Naive B cell (primary cell): ENCODE data around the gene SOCS6. TPM values are rescaled to one million over a fixed set of nuclear protein-coding genes. Genes with fewer than 3 reads are reported as not detected.
A peak's percentile ranks its signal among the peaks of the same experiment; 100 is the strongest.

ENCODE experiments used
- ATAC-seq, 2 donors: fragments of 150-1000 bp; cut with Tn5 transposase; 2 replicates each; pipeline ENCODE4 v1.10.0; 2021; ENCODE audit warnings: low read depth in 2 of 2, mild to moderate bottlenecking in 2 of 2, moderate library complexity in 2 of 2
- DNase-seq: peaks from one replicate; pipeline ENCODE4 v3.0.0; 2022
- H3K27ac Mint-ChIP-seq, 6 donors: one replicate each; pipeline ENCODE4 v1.8.0; 2020 to 2022; ENCODE audit warnings: mild to moderate bottlenecking in 6 of 6, mixed read lengths in 6 of 6, moderate library complexity in 5 of 6, inconsistent platforms in 2 of 6
- H3K27me3 Mint-ChIP-seq, 3 donors: one replicate each; pipeline ENCODE4 v1.8.0; 2021 to 2022; ENCODE audit warnings: mixed read lengths in 3 of 3, mild to moderate bottlenecking in 1 of 3
- H3K36me3 Mint-ChIP-seq, 2 donors: one replicate each; pipeline ENCODE4 v1.8.0; 2020 to 2022; ENCODE audit warnings: mixed read lengths in 2 of 2, inconsistent platforms in 1 of 2, mild to moderate bottlenecking in 1 of 2
- H3K4me1 Mint-ChIP-seq, 3 donors: one replicate each; pipeline ENCODE4 v1.8.0; 2020 to 2022; ENCODE audit warnings: mixed read lengths in 3 of 3, inconsistent platforms in 1 of 3, mild to moderate bottlenecking in 1 of 3, moderate library complexity in 1 of 3
- H3K4me3 Mint-ChIP-seq, 8 donors: one replicate each; pipeline ENCODE4 v1.8.0; 2020 to 2022; ENCODE audit warnings: mild to moderate bottlenecking in 8 of 8, mixed read lengths in 8 of 8, moderate library complexity in 8 of 8, inconsistent platforms in 2 of 8
- H3K9me3 Mint-ChIP-seq, 7 donors: one replicate each; pipeline ENCODE4 v1.8.0; 2020 to 2022; ENCODE audit warnings: mixed read lengths in 7 of 7, mild to moderate bottlenecking in 5 of 7, inconsistent platforms in 2 of 7, moderate library complexity in 1 of 7
- polyA plus RNA-seq, 6 donors: library from polyadenylated mRNA; unstranded; fragments of 300-500 nt; fragmentation: Illumina TruSeq; gene quantifications; one replicate each; pipeline ENCODE4 v1.2.3, GENCODE V29; 2021; ENCODE audit warnings: low read depth in 6 of 6

The SOCS6 gene
- polyA plus RNA-seq, 6 donors from 2014 or later, result 0.17 to 1.1 (median 0.75) TPM; not detected in 1

DNA sequence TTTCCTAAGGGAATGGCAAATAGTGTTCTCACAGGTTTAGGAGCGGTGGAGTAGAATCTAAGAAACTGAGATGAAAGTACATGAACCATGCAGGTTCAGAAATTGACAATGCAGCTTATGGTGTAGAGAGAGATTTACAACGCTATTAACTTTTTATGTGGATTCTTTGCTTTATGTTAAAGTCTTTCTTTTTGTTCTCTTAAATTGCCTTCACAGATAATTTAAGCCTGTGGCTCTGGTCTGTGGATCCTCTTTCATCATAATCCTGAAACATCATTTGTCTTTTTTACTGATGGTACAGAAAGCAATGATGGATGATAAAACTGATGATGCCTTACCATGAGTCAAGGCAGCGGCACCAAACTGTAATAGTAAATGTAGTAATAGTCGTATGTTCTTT is 30.3 kb downstream of the SOCS6 start:
- no peak for ATAC-seq
- DNase-seq, result no peak
- no peaks in the 10 kb centered on the region for H3K4me1 Mint-ChIP-seq
- no peaks in the 10 kb centered on the region for H3K36me3 Mint-ChIP-seq
- H3K27ac Mint-ChIP-seq, result peak overlapping the region in 1 of 6 donors; percentile 4
- no peaks in the 10 kb centered on the region for H3K9me3 Mint-ChIP-seq
- no peaks in the 10 kb centered on the region for H3K27me3 Mint-ChIP-seq
- H3K4me3 Mint-ChIP-seq, result no peak overlapping the region

DNA sequence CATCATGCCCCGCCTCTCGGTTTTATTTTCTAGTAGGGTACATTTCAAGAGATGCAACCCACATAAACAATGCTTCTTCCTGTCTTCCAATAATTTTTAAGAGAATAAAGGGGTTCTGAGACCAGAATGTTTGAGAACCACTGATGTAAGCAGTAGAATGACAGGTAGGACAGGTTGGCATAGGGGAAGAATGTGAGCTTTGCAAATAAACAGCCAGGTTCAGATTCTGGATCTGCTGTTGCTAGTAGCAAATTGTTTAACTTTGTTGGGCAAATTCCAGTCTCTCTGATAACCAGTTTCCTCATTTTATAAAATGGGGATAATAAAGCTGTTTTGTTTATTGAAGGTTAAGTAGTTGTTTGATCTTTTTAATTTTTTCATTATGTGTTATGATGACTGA is 32.8 kb downstream of the SOCS6 start:
- no peak overlapping the region for H3K4me3 Mint-ChIP-seq
- H3K36me3 Mint-ChIP-seq, result no peaks in the 10 kb centered on the region
- H3K27ac Mint-ChIP-seq, result no peak overlapping the region
- H3K9me3 Mint-ChIP-seq, result no peaks in the 10 kb centered on the region
- ATAC-seq (no peak), DNase-seq (no peak)
- H3K4me1 Mint-ChIP-seq, result no peaks in the 10 kb centered on the region
- H3K27me3 Mint-ChIP-seq, result no peaks in the 10 kb centered on the region

- Mint-ChIP-seq H3K36me3 (no peaks in the 10 kb centered on the region), H3K4me3 (no peak overlapping the region), H3K4me1 (no peaks in the 10 kb centered on the region), H3K9me3 (no peaks in the 10 kb centered on the region), H3K27ac (no peak overlapping the region), H3K27me3 (no peaks in the 10 kb centered on the region)
- ATAC-seq (no peak), DNase-seq (no peak)
Measured at GRCh38 chr18:70322385-70322784, 33.5 kb downstream of the SOCS6 start.

DNA sequence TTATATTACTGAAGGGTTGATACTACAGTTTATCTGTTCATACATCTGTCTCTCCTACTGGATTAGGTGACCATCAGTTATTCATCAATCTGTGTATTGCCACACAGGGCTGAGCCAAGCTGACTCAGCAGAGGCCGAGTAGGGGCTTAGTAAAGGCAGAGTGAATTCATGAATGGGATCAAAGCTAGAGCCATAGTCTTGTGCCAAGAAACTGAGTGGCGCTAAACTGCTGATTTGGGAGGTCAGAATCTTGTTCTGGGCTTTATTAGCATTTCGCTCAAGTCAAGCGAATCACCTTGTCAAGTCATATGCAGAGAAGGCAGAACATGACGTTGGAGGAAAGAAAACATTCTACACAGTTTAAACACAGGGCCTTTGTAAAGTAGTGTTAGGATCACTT is 34.1 kb downstream of the SOCS6 start:
- no peak for ATAC-seq
- H3K36me3 Mint-ChIP-seq, result no peaks in the 10 kb centered on the region

GRCh38 chr18:70324897-70325296 is 36.1 kb downstream of the SOCS6 start:
- no peak for ATAC-seq
- Mint-ChIP-seq H3K4me1 (no peaks in the 10 kb centered on the region), H3K36me3 (no peaks in the 10 kb centered on the region), H3K9me3 (no peaks in the 10 kb centered on the region), H3K4me3 (no peak overlapping the region), H3K27me3 (no peaks in the 10 kb centered on the region), H3K27ac (no peak overlapping the region)
- DNase-seq, result no peak

More for the DNA sequence above, 34.1 kb downstream of the SOCS6 start:
- no peaks in the 10 kb centered on the region for H3K9me3 Mint-ChIP-seq
- peak overlapping the region in 2 of 6 donors; percentile 60 to 64 for H3K27ac Mint-ChIP-seq
- H3K4me3 Mint-ChIP-seq, result no peak overlapping the region
- H3K4me1 Mint-ChIP-seq, result no peaks in the 10 kb centered on the region
- no peaks in the 10 kb centered on the region for H3K27me3 Mint-ChIP-seq
- no peak for DNase-seq

DNA sequence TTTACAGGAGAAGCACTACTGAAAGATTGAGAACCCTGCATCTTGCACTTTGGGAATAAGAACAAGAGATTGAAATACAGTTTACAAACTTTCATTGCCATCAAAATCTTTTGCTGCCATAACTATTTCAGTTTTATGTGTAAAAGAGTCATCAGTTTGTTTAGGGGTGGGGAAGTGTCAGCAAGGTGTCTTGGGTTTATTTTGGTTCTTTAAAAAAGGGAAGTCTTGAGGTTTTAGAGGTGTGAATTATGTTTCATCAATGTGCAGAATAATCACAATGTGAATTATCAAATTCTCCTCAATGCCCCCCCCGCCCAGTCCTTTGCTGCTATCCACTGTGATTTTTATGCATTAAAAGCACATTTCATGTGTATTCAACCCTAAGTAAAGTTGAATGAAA is 37.4 kb downstream of the SOCS6 start:
- Mint-ChIP-seq H3K9me3 (no peaks in the 10 kb centered on the region), H3K27me3 (no peaks in the 10 kb centered on the region), H3K4me1 (no peaks in the 10 kb centered on the region), H3K36me3 (no peaks in the 10 kb centered on the region), H3K4me3 (no peak overlapping the region), H3K27ac (no peak overlapping the region)
- no peak for ATAC-seq
- no peak for DNase-seq

DNA sequence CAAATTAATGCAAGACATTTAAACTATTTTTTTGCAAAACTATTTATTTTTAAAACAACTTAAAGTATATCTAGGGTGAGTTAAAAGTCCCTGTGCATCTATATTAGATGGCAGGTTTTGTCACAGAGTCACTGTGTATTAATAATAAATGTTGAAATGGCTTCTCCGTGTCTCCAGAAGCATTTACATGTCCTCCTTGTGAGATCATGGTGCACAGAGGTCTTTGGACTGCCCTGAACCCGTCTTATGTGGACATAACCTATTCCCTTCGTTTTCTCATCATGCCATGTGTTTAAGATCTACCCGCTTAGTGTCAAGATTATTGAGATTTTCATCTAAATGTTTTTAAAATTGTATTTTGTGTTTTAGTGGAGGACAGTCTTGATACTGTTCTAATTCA is 39.3 kb downstream of the SOCS6 start:
- no peak overlapping the region for H3K27ac Mint-ChIP-seq
- H3K36me3 Mint-ChIP-seq, result peaks cover 0 to 3% of the 10 kb centered on the region in 2 donors
- no peaks in the 10 kb centered on the region for H3K4me1 Mint-ChIP-seq
- DNase-seq (no peak), ATAC-seq (no peak)
- H3K27me3 Mint-ChIP-seq, result no peaks in the 10 kb centered on the region
- no peak overlapping the region for H3K4me3 Mint-ChIP-seq
- peaks cover 0 to 3% (median 0%) of the 10 kb centered on the region in 7 donors for H3K9me3 Mint-ChIP-seq

DNA sequence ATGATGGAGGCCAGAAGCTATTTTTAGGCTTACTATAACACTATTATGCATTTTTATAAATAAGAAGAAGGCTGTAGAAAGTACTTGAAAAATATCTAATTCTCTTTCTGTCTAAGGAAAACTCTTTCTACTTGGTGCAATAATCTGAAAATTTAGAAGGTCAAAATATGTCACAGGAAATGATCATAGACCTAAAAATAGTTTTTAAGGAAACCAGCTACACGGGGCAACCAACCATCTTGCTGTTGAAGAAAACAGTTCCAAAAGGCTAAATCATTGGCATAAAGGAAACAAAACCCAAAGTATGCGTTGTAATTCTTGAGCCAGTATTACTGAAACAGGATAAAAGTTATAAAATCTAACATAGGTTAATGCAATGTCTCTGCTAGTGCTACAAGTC is 40.2 kb downstream of the SOCS6 start:
- Mint-ChIP-seq H3K27ac (peak overlapping the region in 1 of 6 donors; percentile 4), H3K4me1 (no peaks in the 10 kb centered on the region), H3K36me3 (peaks cover 0 to 3% of the 10 kb centered on the region in 2 donors), H3K4me3 (no peak overlapping the region), H3K27me3 (no peaks in the 10 kb centered on the region), H3K9me3 (peaks cover 0 to 5% (median 0%) of the 10 kb centered on the region in 7 donors)
- ATAC-seq, result no peak
- no peak for DNase-seq

- peaks cover 0 to 3% of the 10 kb centered on the region in 2 donors for H3K36me3 Mint-ChIP-seq
- ATAC-seq (no peak), DNase-seq (no peak)
- H3K27me3 Mint-ChIP-seq, result no peaks in the 10 kb centered on the region
- H3K9me3 Mint-ChIP-seq, result peaks cover 0 to 14% (median 7%) of the 10 kb centered on the region in 7 donors
- no peak overlapping the region for H3K4me3 Mint-ChIP-seq
- no peaks in the 10 kb centered on the region for H3K4me1 Mint-ChIP-seq
- peak overlapping the region in 1 of 6 donors; percentile 30 for H3K27ac Mint-ChIP-seq
Measured at GRCh38 chr18:70330887-70331286, 42.0 kb downstream of the SOCS6 start.

GRCh38 chr18:70331456-70332097 is 42.7 kb downstream of the SOCS6 start:
- H3K36me3 Mint-ChIP-seq, result peaks cover 0 to 3% of the 10 kb centered on the region in 2 donors
- no peaks in the 10 kb centered on the region for H3K4me1 Mint-ChIP-seq
- no peak overlapping the region for H3K4me3 Mint-ChIP-seq
- H3K27ac Mint-ChIP-seq, result no peak overlapping the region
- no peak for ATAC-seq
- H3K9me3 Mint-ChIP-seq, result peaks cover 0 to 14% (median 7%) of the 10 kb centered on the region in 7 donors
- DNase-seq, result no peak
- H3K27me3 Mint-ChIP-seq, result no peaks in the 10 kb centered on the region

GRCh38 chr18:70332694-70333093 is 43.8 kb downstream of the SOCS6 start:
- DNase-seq (no peak), ATAC-seq (no peak)
- Mint-ChIP-seq H3K4me3 (no peak overlapping the region), H3K27me3 (no peaks in the 10 kb centered on the region), H3K9me3 (peaks cover 0 to 14% (median 7%) of the 10 kb centered on the region in 7 donors), H3K4me1 (no peaks in the 10 kb centered on the region), H3K27ac (no peak overlapping the region), H3K36me3 (peaks cover 0 to 3% of the 10 kb centered on the region in 2 donors)

DNA sequence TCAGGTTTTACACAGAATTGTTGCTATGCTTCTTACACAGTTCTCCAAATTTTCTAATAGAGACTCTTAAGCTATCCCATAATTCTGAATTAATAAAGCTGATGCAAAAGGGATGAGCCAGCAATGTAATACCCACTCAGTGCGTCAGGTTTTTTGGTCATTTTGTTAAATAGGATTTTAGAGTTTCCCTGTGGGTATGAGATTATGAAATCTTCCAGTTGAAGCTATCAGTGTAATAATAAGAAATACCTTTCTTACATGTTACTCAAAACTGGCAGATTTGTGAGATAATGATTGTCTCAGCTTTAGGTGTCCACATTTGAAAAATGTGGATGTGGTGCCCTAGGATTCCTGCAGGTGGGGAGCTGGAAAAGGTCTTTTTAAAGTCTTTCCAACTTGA is 44.5 kb downstream of the SOCS6 start:
- Mint-ChIP-seq H3K36me3 (peaks cover 0 to 3% of the 10 kb centered on the region in 2 donors), H3K9me3 (peaks cover 0 to 14% (median 7%) of the 10 kb centered on the region in 7 donors), H3K27me3 (no peaks in the 10 kb centered on the region), H3K4me1 (no peaks in the 10 kb centered on the region), H3K4me3 (no peak overlapping the region), H3K27ac (no peak overlapping the region)
- DNase-seq (no peak), ATAC-seq (no peak)

DNA sequence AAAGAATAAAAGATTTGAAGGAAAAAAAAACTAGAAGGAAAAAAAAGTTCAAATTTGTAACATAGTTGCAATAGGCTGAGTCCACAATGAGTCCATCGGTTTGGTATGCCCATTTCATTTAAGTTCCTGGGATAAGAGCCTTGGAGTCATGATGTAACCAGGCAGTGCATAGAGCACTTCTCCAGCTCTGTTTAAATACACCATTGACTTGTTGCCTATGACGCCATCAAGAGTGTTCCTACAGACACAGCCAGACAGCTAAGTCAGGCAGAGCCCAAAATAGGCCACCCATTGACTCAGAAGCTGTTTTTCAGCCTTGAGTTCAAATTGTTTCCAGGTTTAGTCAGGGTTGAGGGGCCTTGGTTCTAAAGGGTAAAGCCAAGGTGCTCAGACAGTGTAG is 44.9 kb downstream of the SOCS6 start:
- no peak overlapping the region for H3K27ac Mint-ChIP-seq
- H3K36me3 Mint-ChIP-seq, result peaks cover 0 to 3% of the 10 kb centered on the region in 2 donors
- no peak for DNase-seq
- peaks cover 0 to 14% (median 7%) of the 10 kb centered on the region in 7 donors for H3K9me3 Mint-ChIP-seq
- no peak for ATAC-seq
- no peak overlapping the region for H3K4me3 Mint-ChIP-seq
- H3K27me3 Mint-ChIP-seq, result no peaks in the 10 kb centered on the region
- H3K4me1 Mint-ChIP-seq, result no peaks in the 10 kb centered on the region

DNA sequence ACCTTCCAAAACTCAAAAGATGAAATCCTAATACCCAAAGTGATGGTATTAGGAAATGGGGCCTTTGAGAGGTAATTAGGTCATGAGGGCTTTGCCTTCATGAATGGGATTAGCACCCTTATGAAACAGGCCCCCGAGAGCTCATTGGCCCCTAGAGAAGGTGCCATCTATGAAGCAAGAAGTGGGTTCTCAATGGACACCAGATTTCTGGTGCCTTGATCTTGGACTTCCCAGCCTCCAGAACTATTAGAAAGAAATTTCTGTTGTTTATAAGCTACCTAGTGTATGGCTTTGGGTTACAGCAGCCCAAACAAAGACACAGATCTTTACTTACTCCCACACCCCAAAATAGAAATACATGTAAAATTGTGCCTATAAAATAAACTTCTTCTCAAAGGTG is 45.4 kb downstream of the SOCS6 start:
- Mint-ChIP-seq H3K9me3 (peaks cover 0 to 14% (median 7%) of the 10 kb centered on the region in 7 donors), H3K4me3 (no peak overlapping the region), H3K36me3 (peaks cover 0 to 3% of the 10 kb centered on the region in 2 donors), H3K4me1 (no peaks in the 10 kb centered on the region), H3K27me3 (no peaks in the 10 kb centered on the region), H3K27ac (no peak overlapping the region)
- no peak for DNase-seq
- no peak for ATAC-seq
